Endothelial cell of umbilical vein (primary cell): ENCODE data around the gene DNHD1. TPM values are rescaled to one million over a fixed set of nuclear protein-coding genes. Genes with fewer than 3 reads are reported as not detected.

Source experiments
- BruUV-seq: library from RNA; stranded (reverse); fragments of 400-500 nt; replicated peaks from 2 replicates; lab custom pipeline; 2021; lab: Mats Ljungman, UMichigan
- CTCF ChIA-PET: fragments of 300-600, 350-600 bp; sonication (Branson Sonifier 250); formaldehyde crosslinking; loops from one replicate; lab custom pipeline; 2021; ENCODE audit warnings: antibody characterized with exemption, inconsistent platforms; lab: Charles Lee
- POLR2A ChIA-PET: fragments of 300-600, 350-600 bp; sonication (Branson Sonifier 250); formaldehyde crosslinking; loops from one replicate; lab custom pipeline; 2021; ENCODE audit warnings: antibody characterized with exemption, inconsistent platforms; lab: Charles Lee
- DNase-seq: peaks from one replicate; pipeline ENCODE4 v3.0.0-alpha.2; 2011; ENCODE audit warnings: low read depth, low spot score
- FAIRE-seq: peaks from 2 replicates; lab custom pipeline; 2011; peaks lifted over from hg19 to GRCh38; lab: Jason Lieb, UNC
- H2AFZ ChIP-seq: 2 replicates; pipeline ENCODE4 v1.6.0; 2012; ENCODE audit warnings: low read depth, low read length, control low read depth, inconsistent platforms
- H3K27ac ChIP-seq: 2 replicates; pipeline ENCODE4 v1.5.1; 2011; ENCODE audit warnings: low read depth, mild to moderate bottlenecking, control low read depth, low read length, moderate library complexity; ENCODE audit not compliant: insufficient read depth
- H3K27me3 ChIP-seq, 2 experiments: 2 replicates each; pipeline versions ENCODE4 v1.6.0 to v1.6.1; 2011; ENCODE audit warnings: low read length in 2 of 2, mixed read lengths in 1 of 2; ENCODE audit not compliant: control insufficient read depth in 2 of 2, insufficient read depth in 2 of 2
- H3K36me3 ChIP-seq, 2 experiments: 2 replicates in 1 of 2; 3 replicates in 1 of 2; pipeline ENCODE4 v1.5.1; 2011; ENCODE audit warnings: low read length in 2 of 2, mild to moderate bottlenecking in 1 of 2, moderate library complexity in 1 of 2; ENCODE audit not compliant: control insufficient read depth in 2 of 2, insufficient read depth in 2 of 2; ENCODE audit errors: extremely low read depth in 1 of 2
- H3K4me1 ChIP-seq: 3 replicates; pipeline ENCODE4 v1.5.1; 2011; ENCODE audit warnings: mild to moderate bottlenecking, low read length; ENCODE audit not compliant: control insufficient read depth, insufficient read depth; ENCODE audit errors: extremely low read depth
- H3K4me2 ChIP-seq: 2 replicates; pipeline ENCODE4 v1.6.1; 2011; ENCODE audit warnings: low read length, control low read depth, mixed read lengths; ENCODE audit not compliant: insufficient read depth
- H3K4me3 ChIP-seq, 3 experiments: fragments of 200-600 bp in 1 of 3; sonication (generic), shearing (Covaris generic) in 1 of 3; replicated peaks in 1 of 3; 2 replicates each; pipeline ENCODE4 v1.5.1; 2011 to 2016; ENCODE audit warnings: control low read depth in 3 of 3, low read length in 3 of 3, mild to moderate bottlenecking in 2 of 3, inconsistent platforms in 1 of 3, low read depth in 1 of 3, moderate library complexity in 1 of 3; ENCODE audit not compliant: insufficient read depth in 1 of 3
- H3K79me2 ChIP-seq: 2 replicates; pipeline ENCODE4 v1.6.0; 2012; ENCODE audit warnings: low read length, inconsistent platforms; ENCODE audit not compliant: control insufficient read depth, insufficient read depth
- H3K9ac ChIP-seq: replicated peaks from 2 replicates; pipeline ENCODE3; 2011; ENCODE audit warnings: low read length, control low read depth; ENCODE audit not compliant: insufficient read depth; ENCODE audit errors: extremely low read depth
- H3K9me1 ChIP-seq: replicated peaks from 3 replicates; pipeline ENCODE4 v1.6.0; 2011; ENCODE audit warnings: mild to moderate bottlenecking, low read length; ENCODE audit not compliant: control insufficient read depth, insufficient read depth; ENCODE audit errors: extremely low read depth
- H3K9me3 ChIP-seq: replicated peaks from 2 replicates; pipeline ENCODE4 v1.5.1; 2012; ENCODE audit warnings: low read length, inconsistent platforms; ENCODE audit not compliant: control insufficient read depth, insufficient read depth
- H4K20me1 ChIP-seq: replicated peaks from 2 replicates; pipeline ENCODE3; 2011; ENCODE audit warnings: mild to moderate bottlenecking, low read length; ENCODE audit not compliant: control insufficient read depth, insufficient read depth; ENCODE audit errors: extremely low read depth
- FOS ChIP-seq: IDR thresholded peaks from 2 replicates; pipeline ENCODE4 v1.6.1; 2011; ENCODE audit warnings: mild to moderate bottlenecking, low read length, moderate library complexity, borderline replicate concordance; ENCODE audit not compliant: insufficient read depth
- GATA2 ChIP-seq: IDR thresholded peaks from 2 replicates; pipeline ENCODE4 v1.7.0; 2011; ENCODE audit warnings: low read depth, mild to moderate bottlenecking, moderate library complexity, mixed read lengths, low read length; ENCODE audit not compliant: insufficient read length, insufficient read depth
- MYC ChIP-seq: IDR thresholded peaks from one replicate; pipeline ENCODE4 v1.6.1; 2011; ENCODE audit warnings: mild to moderate bottlenecking, low read depth, low read length
- POLR2A ChIP-seq: IDR thresholded peaks from 2 replicates; pipeline ENCODE4 v1.6.1; 2012; ENCODE audit warnings: low read depth, mild to moderate bottlenecking, control low read depth, low read length
- POLR2AphosphoS5 ChIP-seq: IDR thresholded peaks from 2 replicates; pipeline ENCODE4 v1.6.1; 2012; ENCODE audit warnings: low read depth, mild to moderate bottlenecking, control low read depth, low read length, moderate library complexity; ENCODE audit not compliant: insufficient read depth
- dilution Hi-C: fragments of 300-500 bp; cut with MboI; formaldehyde crosslinking; loops from one replicate; pipeline ENCODE4 v1.15.0; 2019; ENCODE audit warnings: low sequenced_read_pairs; ENCODE audit not compliant: extremely low pct_ligation_motif_present
- intact Hi-C: fragments of 100-400 bp; cut with micrococcal nuclease; formaldehyde crosslinking; loops from one replicate; pipeline ENCODE4 v1.10.0; 2022
- polyA plus RNA-seq, 4 experiments: library from polyadenylated mRNA; depleted of rRNA in 3 of 4; stranded (reverse) in 3 of 4; unstranded in 1 of 4; fragments of >200 nt; gene quantifications; 2 replicates each; pipeline versions ENCODE4 v1.2.1 to v1.2.3, GENCODE V29; 2011 to 2012; ENCODE audit warnings: missing spikeins in 1 of 4
- total RNA-seq: library from RNA; stranded (reverse); gene quantifications from 2 replicates; pipeline ENCODE4 v1.2.3, GENCODE V29; 2021
- TF ChIP-seq, protein P1 (sequence below), 2 donors: IDR thresholded peaks; 1 replicate in 1 of 2; 2 replicates in 1 of 2; pipeline ENCODE4 v1.5.1; 2011; ENCODE audit warnings: low read length in 2 of 2, mild to moderate bottlenecking in 2 of 2, moderate library complexity in 2 of 2, control low read depth in 1 of 2, inconsistent platforms in 1 of 2, low read depth in 1 of 2; ENCODE audit not compliant: insufficient read depth in 1 of 2; ENCODE audit errors: extremely low read depth in 1 of 2
- TF ChIP-seq, protein P2 (sequence below): IDR thresholded peaks from 2 replicates; pipeline ENCODE4 v1.6.1; 2011; ENCODE audit not compliant: insufficient read depth, insufficient read length

The DNHD1 gene
- total and polyA plus RNA-seq, 2 donors (not counting 3 experiments of a cell fraction or from before 2014, with no cell fraction given), result 3.7 to 8.6 TPM

DNA sequence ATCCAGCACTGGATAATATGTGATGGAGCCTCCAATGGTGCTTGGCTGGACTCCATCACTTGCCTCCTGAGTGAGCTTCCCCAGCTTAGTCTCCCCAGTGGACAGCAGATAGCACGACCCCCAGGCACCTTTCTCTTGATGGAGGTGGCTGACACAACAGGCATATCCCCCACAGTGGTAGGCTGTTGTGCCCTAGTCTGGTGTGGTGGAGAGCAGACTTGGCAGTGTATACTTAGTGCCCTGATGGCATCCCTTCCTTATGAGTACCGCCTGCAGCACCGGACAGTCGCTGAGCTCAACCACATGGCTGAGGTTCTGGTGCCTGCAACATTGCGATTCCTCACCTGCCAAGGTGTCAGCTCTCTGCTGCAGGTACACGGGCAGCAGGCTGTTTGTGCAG lies 50.1 kb downstream of the DNHD1 start:
- Histone ChIP-seq H3K4me1 (no peaks in the 10 kb centered on the region), H3K27ac (no peak overlapping the region), H3K36me3 (no peaks in the 10 kb centered on the region), H3K27me3 (no peaks in the 10 kb centered on the region), H3K9ac (no peak overlapping the region), H2AFZ (no peak overlapping the region), H4K20me1 (no peaks in the 10 kb centered on the region), H3K4me3 (no peak overlapping the region), H3K79me2 (no peaks in the 10 kb centered on the region), H3K9me3 (no peaks in the 10 kb centered on the region), H3K9me1 (no peaks in the 10 kb centered on the region), H3K4me2 (no peak overlapping the region)
- dilution Hi-C loops (no loop called here), intact Hi-C loops (no loop called here)
- ChIA-PET POLR2A (no interaction called here), CTCF (interaction anchor here (5.4 kb wide), 1 partner anchor 15 kb away, joined by 31 read pairs; no protein-coding TSS in a partner anchor)
- no TSS peak for BruUV-seq
- TF ChIP-seq, protein P1, sequence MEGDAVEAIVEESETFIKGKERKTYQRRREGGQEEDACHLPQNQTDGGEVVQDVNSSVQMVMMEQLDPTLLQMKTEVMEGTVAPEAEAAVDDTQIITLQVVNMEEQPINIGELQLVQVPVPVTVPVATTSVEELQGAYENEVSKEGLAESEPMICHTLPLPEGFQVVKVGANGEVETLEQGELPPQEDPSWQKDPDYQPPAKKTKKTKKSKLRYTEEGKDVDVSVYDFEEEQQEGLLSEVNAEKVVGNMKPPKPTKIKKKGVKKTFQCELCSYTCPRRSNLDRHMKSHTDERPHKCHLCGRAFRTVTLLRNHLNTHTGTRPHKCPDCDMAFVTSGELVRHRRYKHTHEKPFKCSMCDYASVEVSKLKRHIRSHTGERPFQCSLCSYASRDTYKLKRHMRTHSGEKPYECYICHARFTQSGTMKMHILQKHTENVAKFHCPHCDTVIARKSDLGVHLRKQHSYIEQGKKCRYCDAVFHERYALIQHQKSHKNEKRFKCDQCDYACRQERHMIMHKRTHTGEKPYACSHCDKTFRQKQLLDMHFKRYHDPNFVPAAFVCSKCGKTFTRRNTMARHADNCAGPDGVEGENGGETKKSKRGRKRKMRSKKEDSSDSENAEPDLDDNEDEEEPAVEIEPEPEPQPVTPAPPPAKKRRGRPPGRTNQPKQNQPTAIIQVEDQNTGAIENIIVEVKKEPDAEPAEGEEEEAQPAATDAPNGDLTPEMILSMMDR (IDR thresholded peaks at IDR 0.05; ENCODE audit: extremely low read depth in 1 of 2, insufficient read depth in 1 of 2, low read depth in 1 of 2, low read length in 2 of 2), result no peak
- TF ChIP-seq, protein P2, sequence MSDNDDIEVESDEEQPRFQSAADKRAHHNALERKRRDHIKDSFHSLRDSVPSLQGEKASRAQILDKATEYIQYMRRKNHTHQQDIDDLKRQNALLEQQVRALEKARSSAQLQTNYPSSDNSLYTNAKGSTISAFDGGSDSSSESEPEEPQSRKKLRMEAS, result no peak
- TF ChIP-seq POLR2AphosphoS5 (no peak), GATA2 (no peak), POLR2A (no peak), FOS (no peak), MYC (no peak)
- FAIRE-seq (no peak), DNase-seq (no peak)
